Colon (tissue), 2 donors: ENCODE results near the gene GDAP1L1.
"Not testable (repeated sequence)": the region's sequence is repeated elsewhere in the genome, so short reads cannot be mapped to it uniquely, and the experiment has no call there.

Source experiments
- FAIRE-seq: peaks from 2 replicates; lab custom pipeline; 2012; peaks lifted over from hg19 to GRCh38; lab: Jason Lieb, UNC
- donor health status: control.
- donor health status: control.

GDAP1L1 gene

DNA sequence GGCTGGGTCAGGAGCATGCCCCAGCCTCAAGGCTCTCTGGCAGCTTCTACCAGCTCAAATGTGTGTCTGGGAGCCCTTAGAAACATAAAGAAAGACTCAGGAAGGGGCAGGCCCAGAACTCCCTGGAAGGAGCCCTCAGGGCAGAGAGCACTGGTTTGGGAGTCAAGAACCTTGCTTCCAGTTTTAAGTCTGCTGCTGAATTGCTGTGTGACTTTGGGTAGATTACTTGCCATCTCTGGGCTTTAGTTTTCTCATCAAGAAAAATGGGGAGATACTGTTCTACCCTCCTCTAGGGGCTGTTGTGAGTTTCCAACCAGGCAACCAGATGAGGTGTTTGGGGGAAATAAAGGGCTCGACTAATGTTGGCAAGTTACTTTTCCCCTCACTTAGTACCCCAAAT, 8.8 kb downstream of the GDAP1L1 start:
- FAIRE-seq, result no peak

DNA sequence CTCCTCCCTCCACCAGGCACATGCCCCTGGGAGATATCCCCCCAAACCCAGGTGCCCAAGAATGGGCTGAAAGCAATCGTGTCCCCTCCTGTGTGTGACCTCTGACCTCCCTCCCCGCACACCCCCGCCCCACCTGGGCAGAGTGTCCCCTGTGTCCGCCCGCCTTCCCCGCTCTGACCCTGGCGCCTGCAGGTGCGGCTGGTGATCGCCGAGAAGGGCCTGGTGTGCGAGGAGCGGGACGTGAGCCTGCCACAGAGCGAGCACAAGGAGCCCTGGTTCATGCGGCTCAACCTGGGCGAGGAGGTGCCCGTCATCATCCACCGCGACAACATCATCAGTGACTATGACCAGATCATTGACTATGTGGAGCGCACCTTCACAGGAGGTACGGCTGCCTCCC, 9.9 kb downstream of the GDAP1L1 start:
- FAIRE-seq, result no peak

DNA sequence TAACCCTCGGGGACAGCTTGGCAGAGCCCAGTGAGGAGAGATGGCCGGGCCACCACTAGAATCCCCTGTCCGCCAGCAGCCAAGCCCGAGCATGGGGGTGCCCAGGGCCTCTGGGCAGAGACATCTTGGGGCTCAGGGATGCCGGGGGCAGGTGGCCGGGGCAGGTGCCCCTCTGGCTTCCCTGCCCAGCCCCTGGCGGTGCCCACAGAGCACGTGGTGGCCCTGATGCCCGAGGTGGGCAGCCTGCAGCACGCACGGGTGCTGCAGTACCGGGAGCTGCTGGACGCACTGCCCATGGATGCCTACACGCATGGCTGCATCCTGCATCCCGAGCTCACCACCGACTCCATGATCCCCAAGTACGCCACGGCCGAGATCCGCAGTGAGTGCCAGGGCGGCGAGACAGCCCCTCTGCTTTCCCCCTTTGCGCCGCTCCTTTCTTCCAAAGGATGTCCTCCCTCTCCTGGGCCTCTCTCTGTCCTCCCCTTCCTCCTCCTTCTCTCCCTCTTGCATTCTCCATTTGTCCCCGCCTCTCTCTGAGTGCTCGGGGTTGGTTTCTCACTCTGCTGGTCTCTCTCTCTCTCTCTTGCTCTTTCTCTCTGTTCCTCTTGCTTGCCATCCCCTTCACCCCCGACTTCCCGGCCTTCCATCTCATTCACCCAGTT, 11.2 kb downstream of the GDAP1L1 start:
- no peak for FAIRE-seq

DNA sequence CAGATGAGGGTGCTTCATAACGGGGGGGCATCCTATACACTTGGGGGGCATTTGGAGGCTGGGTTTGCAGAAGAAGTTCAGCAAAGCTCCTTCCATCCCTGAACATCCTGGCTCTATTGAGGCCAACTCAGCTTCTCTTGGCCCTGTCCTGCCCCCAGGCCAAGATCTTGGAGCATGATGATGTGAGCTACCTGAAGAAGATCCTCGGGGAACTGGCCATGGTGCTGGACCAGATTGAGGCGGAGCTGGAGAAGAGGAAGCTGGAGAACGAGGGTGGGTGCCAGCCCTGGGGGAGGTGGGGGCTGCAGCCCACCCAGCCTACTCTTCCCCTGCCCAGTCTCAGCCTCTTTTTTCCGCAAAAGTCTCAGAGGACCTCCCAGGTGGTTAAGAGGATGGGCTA, 17.2 kb downstream of the GDAP1L1 start:
- FAIRE-seq, result no peak

DNA sequence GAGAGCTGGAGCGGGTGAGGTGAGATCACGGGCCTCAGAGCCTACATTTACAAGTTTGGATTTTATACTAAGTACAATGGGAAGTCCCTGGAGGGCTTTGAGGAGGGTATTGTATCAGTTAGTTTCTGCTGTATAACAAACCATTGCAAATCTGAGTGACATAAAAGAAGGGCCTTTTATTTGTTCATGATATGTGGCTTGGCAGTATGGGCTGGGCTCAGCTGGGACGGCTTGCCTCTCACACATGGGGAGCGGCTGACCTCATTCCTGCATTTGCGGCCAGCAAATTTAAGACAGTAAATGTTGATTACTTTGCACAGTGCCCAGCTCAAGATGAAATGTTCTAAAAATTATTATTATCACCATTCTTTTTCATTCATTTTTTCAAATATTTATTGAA, 21.7 kb downstream of the GDAP1L1 start:
- no peak for FAIRE-seq

DNA sequence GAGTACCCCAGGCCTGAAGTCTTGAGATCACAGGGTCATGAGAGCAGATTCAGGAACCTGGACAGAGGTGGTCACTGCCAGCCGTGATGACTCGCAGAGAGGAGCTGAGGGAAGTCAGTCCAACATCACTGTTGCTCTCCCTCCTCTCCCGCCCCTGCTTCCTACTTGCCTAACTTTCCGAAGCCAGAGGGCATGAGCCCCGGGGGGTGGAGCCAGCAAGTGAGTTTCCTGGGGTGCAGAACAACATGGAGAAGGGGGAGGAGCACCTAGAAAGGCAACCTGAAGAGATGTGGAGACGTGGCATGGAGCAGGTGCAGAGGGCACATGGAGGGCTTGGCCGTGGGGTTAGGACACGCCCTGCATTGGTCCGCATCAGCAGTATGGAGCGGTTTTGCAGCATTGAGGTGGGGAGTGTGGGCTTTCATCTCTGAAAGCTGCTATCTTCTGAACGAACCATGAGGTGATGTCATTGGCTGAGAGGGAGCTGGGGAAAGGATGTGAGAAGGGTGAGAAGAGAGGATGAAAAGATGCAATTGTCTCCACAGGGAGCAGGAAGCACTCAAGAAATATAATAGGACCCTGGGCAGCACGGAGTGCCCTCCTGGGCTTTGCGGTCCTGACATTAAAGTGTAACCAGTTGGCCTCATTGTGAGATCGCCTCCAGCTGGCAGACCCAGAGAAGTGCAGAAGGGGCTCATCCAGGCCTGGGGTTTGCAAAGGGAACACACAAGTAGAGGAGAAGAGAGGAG, 25.0 kb downstream of the GDAP1L1 start:
- no peak for FAIRE-seq

DNA sequence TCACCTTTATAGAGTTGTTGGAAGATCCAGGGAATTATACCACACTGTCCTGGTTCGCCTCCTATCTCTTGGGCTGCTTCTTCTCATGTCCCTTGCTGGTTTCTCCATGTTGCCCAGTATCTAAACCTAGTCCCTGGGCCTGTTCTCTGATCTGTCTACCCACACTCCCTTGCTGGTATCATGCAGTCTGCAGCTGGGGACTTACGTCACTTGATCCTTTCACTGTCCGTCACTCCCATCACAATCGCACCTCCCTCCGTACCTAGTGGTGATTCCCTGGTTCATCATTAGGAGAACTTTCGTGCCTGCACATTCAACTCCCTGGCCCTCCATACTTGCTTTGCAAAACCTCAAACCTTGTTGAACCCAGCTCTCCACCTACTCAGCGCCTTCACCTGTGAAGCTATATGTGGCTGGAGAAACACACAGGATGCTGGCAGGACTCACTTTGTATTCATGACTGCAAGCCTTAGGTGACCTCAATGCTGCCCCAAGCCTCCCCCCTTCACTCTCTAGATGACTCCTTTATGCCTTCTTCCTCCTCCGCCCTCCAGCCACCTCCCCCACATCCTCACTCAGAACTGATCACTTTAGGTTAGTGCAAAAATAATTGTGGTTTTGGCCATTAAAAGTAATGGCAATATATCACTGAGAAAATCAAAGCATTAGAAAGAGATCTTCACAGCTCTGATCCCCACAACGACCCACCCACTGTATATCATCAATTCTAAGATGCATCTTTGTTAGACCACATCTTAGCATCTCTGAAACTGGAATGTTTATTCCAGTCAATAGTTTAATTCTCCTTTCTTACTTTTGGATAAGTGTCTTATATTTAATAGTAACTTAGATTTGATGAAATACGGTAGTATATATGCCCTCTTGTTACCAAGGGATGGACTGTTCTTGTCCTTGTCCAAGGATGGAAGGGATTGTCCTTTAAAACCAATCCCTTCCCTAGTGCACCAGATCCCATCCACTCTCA, 26.4 kb downstream of the GDAP1L1 start:
- FAIRE-seq, result no peak

DNA sequence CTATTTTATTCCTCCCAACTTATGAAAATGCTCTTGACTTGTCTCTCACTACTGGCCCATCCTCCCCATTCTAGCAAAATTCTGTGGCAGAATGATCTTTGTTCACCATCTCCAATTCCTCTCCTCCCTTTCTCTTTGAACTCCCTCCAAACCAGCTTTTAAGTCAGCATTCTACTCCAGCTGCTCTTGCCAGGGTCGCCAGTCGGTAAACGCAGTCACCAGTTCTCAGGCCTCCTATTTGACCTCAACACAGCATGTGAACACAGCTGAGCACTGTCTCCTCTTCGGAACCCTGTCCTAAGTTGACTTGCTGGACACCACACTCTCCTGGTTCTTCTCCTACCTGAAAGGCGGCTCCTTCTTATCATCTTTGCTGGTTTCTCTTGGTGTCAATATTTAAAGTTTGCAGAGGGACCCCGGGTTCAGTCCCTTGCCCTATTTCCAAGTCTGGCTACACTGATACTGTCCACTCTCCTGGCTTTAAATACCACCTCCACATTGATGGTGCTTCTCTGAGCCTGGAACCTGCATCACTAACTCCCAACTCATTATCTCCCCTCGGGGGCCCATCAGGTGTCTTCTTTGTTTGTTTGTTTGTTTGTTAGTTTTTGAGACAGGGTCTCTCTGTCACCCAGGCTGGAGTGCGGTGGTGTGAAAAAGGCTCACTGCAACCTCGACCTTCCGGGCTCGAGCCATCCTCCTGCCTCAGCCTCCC, 27.4 kb downstream of the GDAP1L1 start:
- FAIRE-seq, result no peak

DNA sequence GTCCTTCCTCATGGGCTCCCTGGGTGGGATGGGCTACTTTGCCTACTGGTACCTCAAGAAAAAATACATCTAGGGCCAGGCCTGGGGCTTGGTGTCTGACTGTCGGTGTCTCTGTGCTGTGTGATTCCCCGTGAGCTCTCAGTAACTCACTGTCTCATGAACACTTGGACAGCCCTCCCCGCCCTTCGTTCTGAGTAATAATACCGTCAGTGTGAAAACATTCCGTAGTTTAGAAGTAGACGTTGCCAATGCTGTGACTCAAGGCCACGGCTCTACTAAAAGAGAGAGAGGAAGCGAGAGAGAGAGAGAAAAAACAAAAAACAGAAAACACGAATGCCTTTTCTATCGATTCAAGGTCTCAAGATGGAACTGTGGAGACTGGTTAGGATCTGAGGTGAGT, 32.1 kb downstream of the GDAP1L1 start:
- no peak for FAIRE-seq

DNA sequence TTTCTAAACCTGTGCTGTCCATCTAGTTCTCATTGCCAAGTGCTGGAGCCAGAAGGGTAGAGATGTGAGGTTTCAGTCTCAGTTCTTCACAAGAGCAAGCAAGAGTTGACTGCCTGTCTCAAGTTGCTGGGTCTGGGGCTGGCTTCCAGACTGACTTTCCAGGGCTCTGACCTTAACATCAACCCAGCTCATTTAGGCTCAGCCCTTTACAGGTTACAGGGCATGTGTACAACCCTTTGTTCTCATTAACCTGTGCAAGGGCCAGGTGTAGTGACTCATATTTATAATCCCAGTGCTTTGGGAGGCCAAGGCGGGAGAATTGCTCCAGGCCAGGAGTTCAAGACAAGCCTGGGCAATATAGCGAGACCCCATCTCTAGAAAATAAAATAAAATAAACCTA, 33.3 kb downstream of the GDAP1L1 start:
- FAIRE-seq, result no peak

DNA sequence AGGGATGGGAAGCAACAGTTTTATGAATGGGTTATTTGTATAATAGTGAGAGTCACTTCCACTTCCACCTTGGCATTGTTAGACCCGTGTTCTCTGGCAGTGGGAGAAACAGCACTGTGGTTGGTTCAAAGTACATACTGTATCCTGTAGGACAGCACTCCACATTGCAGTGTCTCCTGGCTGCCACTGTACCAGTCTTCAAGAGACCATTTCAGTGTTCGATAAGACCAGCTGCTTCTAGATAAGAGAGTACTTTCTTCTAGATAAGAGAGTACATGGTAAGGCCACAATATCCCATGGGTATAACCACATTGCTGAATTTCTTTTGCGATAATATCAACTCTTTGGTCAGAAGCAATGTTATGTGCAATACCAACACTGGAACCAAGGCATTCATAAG, 35.1 kb downstream of the GDAP1L1 start:
- no peak for FAIRE-seq

DNA sequence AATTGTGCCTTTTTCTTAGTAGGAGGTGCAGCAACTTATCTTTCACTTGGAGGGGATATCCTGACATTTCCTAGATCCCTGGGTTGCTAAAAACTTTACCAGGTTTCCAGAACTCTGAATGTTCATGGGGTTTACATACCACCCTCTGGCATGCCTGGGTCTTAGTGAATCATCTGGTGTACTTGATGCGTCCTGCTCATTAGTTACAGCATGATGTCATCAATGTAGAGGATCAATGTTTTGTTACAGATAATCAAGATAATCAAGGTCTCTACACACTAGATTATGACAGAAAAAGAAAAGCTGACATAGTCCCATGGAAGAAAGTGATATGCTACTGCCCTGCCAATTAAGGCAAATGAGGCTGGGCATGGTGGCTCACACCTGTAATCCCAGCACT, 36.9 kb downstream of the GDAP1L1 start:
- no peak for FAIRE-seq

DNA sequence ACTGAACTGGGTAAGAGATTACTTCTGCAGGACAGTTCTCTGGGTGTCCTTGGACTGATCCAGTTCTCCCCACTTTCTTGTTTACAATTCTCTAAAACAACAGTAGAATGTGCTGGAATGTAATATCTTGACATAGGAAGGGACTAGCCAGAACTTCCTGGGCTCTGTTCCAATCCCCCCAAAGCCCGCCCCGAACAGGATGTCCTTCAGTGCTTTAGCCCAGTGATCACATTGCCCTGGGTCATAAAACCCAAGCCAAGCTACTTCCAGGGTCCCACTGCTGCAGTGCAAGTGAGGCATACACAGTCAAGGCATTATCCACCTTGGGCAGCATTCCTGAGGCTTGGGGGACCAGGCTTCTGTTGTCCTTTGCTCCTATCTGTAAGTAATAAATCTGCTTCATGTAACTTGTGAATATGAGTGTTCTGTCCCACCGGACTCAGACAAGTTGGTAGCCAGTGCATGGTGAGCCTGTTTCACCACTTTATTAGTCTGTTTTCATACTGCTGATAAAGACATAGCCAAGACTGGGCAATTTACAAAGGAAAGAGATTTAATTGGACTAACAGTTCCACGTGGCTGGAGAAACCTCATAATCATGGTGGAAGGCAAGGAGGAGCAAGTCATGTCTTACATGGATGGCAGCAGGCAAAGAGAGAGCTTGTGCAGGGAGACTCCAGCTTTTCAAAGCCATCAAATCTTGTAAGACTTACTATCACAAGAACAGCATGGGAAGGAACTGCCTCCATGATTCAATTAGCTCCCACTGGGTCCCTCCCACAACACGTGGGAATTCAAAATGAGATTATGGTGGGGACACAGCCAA, 40.4 kb downstream of the GDAP1L1 start:
- FAIRE-seq, result no peak

DNA sequence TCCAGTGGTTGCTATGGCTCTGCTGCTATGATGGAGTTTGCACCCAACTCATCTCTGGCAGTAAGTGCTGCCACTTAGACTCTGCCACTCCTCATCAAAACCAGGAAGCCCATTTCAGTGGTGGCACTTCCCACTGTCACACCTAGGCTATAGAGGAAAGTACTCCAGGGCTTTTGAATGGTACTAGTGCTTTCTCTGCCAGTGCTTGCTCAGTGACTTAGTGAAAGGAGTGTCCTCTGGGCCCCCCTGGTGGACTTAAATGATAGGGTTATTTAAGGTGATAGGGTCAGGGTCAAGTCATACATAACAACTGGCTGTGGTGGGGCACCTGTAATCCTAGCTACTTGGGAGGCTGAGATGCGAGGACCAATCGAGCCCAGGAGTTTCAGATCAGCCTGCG, 41.1 kb downstream of the GDAP1L1 start:
- FAIRE-seq, result no peak

DNA sequence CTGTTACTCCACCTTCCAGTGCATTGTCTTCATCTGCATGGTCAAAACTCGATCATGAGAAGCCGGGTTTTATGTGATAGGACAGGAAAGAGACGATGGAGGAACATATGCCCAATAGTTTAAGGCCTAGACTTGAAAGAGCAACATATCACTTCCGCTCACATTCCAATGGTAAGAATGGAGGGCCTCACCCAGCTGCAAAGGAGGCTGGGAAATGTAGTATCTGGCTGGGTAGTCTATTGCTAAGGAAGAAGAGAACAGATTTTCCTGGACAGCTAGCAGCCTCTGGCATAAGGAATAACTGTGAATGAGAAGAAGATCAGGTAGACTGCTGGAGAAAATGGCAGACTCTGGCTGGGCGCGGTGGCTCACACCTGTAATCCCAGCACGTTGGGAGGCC, 44.6 kb downstream of the GDAP1L1 start:
- FAIRE-seq, result no peak

DNA sequence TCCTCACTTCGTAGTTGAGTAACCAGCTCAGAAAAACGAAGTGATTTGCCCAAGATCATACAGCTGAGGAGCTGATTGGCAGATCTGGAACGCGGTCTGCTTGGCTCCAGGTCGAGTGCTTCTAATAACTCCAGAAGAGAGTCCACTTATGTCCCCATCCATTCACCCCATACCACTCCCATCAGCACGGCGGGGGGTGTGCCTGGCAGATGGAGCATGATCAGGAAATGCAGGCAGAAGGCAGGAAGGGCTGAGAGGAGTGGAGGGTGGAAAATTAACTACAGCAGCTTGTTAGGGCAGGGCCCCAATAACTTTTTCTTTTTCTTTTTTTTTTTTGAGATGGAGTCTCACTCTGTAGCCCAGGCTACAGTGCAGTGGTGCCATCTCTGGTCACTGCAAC, 48.9 kb downstream of the GDAP1L1 start:
- FAIRE-seq, result no peak

DNA sequence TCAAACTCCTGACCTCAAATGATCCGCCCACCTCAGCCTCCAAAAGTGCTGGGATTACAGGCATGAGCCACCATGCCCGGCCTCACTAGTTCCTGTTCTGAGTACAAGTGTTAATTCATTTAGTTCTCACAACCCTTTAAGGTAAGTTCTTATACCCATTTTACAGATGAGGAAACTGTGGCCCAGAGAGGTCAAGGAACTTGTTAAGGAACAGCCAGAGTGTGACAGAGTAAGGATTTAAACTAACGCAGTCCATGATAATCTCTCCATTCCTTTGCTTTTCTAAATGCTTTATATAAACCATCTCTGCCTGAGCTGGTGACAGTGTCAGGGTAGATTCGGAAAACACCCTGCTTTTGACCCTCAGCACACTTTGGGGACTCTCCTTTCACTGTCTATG, 50.6 kb downstream of the GDAP1L1 start:
- FAIRE-seq, result no peak

DNA sequence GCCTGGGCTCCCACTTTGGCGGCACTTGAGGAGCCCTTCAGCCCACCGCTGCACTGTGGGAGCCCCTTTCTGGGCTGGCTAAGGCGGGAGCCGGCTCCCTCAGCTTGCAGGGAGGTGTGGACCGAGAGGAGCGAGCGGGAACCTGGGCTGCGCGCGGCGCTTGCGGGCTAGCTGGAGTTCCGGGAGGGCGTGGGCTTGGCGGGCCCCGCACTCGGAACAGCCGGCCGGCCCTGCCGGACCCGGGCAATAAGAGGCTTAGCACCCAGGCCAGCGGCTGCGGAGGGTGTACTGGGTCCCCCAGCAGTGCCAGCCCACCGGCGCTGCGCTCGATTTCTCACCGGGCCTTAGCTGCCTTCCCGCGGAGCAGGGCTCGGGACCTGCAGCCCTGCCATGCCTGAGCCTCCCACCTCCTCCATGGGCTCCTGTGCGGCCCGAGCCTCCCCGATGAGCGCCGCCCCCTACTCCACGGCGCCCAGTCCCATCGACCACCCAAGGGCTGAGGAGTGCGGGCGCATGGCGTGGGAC, 52.0 kb downstream of the GDAP1L1 start:
- FAIRE-seq, result not testable (repeated sequence)

DNA sequence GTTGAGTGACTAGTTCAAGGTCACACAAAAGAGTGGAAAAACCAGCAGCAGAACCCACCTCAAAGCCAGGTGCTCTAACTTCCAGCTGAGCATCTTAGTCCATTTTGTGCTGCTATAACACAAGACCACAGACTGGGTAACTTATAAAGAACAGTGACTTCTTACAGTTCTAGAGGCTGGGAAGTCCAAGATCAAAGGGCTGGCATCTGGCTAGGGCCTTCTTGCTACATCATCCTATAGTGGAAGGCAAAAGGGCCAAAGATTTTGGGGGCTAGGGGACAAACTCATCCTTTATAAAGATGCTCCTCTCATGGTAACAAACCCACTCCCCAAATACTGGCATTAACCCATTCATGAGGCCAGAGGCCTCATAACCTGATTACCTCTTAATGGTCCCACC, 54.2 kb downstream of the GDAP1L1 start:
- no peak for FAIRE-seq

DNA sequence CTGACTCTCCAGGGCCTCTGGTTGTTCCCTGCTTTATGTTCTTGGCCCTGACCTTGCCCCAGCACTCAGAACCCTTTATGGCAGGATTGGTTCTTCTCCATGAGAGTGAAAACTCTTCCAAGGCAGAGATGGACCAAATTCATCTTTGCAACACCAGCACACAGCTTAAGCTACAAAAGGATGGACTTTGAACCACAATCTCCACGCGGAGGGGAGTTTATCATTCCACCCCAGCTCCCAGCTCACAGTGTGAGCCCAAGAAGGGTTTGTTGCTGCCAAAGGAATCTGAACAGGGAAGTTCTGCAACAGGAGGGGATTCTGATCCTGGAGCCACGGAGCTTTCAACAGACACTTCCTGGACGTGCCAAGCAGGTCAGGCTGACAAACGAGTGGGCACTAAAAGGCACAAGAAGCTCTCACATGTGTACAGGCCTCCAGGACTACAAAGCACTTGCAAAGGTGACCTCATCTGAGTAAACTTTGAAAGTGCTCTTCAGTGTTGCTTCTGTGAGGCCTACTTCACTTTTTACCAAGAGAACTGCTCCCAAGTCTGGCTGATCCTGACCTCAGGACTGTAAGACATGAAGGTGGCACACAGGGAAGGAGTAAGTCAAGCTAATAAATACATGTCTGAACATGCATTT, 55.0 kb downstream of the GDAP1L1 start:
- FAIRE-seq, result no peak

DNA sequence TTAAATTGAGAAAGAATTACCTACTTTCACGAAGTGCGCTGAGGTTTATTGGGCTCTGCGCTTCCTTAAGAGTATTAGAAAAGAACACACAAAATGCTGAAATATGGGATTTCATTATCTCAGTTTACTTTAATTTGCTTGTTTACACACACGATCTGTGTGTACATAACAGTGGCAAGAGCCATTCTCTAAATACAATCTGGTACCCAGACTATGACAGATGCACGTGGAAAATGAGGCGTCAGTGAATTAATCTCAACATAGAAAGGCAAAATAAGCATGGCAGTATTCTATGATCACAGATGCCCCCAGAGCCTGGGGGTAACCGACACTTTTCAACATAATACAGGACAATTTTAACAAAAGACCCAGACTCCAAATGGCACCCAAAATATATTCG, 55.6 kb downstream of the GDAP1L1 start:
- FAIRE-seq, result no peak
